Measurements from ENCODE around the gene ATP2A3.

ATP2A3 gene

DNA sequence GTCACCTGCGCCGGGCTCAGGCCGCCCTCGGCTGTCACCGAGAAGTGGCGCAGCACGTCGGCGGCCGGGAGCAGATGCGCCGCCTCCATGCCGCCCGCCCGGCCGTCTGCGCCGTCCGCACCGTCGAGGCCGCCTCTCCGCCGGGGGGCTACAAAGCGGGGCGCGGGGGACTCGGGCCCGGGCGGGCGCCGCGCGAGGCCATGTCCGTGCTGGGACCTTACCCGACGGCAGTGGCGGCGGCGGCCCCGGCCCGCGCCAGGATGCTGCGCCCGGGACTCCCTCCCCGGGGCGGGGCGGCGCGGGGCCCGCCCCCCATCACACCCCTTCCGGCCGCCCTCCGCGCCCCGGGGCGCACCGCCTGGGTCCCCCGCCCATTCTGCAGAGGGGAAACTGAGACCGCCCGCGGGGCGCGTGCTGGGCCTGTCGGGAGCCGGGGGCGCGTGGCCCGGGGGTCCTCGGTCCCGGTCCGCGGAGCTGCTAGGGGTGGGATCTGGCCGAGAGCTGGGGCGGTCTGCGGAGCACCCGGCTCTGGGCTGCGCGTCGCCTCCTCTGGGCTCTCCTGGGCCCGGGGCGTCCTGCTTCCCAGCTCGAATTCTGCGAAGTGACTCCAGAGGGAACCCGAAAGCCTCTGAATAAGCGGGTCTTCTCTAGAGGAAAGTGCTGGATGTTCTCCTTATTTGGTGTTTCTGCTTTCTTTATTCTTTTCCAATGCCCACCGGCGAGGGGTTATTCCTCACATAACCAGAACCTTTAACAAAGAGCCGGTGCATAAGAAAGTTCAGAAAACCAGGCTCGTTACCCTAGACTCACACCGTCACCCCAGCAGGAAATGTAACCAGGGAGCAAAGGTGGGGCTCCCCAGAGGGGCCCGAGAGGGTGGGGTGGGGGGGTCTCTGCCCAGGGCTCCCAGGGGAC lies at the start of gene ATP2A3:
TSS of gene ATP2A3 (minus strand) at position 235 of the 915 bp plus-strand sequence. CDS start at position 89, 146 bp downstream.
- no peak for DNase-seq (ENCODE audit: low spot score)

DNA sequence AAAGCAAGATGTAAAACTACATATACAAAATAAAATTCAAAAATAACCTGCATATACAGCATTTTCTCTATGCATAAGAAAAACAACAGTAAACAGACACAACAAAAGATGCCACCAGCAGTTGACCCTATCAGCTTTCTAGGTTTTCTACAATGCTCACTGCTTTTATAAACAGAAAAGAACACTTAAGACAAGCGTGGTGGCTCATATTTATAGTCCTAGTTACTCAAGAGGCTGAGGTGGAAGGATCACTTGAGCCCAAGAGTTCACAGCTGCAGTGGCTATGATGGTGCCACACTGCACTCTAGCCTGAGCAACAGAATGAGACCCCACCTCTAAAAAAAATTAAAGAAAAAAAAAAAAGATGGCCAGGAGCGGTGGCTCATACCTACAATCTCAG lies 46.5 kb upstream of the ATP2A3 start:
- DNase-seq (ENCODE audit: low spot score): no peak

- DNase-seq (ENCODE audit: low spot score): no peak
Observed at GRCh38 chr17:4009186-4009785, 45.0 kb upstream of the ATP2A3 start.

- DNase-seq (ENCODE audit: low spot score): no peak
Observed at GRCh38 chr17:4008441-4009185, 44.4 kb upstream of the ATP2A3 start.

GRCh38 chr17:4008082-4008435 lies 43.8 kb upstream of the ATP2A3 start:
- DNase-seq (ENCODE audit: low spot score): no peak

DNA sequence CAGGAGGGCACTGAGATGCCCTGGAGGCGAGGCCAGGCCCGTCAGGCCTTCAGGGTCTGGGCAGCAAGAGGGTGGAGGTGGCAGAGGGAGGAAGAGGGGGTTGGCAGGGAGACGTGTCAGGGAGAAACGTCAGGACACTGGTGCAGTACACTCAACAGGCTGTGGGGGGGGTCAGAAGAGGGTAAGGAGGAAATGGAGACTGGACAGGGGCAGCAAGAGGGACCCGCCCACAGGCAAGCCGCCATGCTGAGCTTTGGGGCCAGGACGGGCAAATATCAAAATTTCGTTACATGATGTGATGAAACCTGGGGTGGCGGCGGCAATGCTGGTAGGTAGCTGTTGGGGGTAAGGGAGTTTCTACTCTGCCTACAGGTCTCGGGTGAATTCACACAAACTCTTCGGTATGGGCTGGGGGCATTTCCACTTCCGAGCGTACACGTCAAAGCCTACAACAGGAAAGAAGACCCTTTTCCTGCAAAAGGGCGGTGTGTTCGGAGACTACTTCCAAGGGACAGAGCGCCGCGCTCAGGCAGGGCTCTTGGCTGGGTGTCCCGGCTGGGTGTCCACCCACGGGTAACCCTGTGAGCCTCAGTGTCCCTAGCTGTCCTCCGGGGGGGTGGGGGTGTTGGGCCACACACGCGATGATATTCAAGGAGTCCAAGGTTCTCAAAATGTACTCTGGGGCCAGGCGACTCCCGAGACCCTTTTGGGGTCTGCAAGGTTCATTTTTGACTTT lies 43.3 kb upstream of the ATP2A3 start:
- no peak for DNase-seq (ENCODE audit: low spot score)

DNA sequence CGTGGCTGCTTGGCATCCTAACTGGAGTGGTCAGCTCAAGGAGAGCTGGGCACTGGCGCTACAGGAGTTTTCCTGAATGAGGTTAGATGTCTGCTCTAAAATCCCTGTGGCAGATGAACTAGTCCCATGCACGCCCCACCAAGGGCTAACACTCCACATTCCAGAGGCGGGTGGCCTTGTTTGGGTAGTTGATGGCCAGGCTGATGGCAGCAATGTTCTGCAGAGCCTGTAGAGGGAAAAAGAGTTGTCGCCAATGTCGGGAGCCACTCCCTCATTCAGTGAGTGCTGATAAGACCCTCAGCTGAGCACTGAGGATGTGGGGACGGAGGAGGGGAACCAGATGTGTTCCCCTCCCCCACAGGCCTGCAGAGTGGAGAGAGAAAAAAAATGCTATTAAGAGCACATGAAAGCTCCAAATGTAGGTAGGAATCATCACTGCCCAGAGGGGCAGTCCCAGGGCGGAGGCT lies 42.5 kb upstream of the ATP2A3 start:
- no peak for DNase-seq (ENCODE audit: low spot score)

DNA sequence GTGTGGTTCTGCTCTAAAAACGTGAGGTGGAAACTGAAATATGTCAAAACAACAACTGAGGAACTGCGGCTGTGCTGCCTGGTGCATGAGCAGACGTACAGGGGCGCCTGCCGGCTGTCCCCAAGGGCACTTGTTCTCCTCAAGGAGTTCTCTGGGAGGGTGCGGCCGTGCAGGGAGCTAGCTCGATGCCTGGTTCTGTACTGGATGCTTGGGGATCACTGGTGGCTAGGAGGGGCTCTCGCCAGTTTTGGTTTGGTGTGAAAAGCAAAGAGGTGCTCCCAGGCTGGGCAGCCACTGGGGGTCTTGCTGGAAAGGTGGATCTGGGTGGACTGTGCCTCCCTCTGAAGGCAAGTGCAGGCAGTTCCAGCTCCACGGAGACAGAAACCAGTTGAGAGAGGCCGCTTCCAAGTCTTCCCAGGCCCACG lies 41.9 kb upstream of the ATP2A3 start:
- DNase-seq (ENCODE audit: low spot score): no peak

- no peak for DNase-seq (ENCODE audit: low spot score)
Observed at GRCh38 chr17:4005296-4006164, 41.3 kb upstream of the ATP2A3 start.

DNA sequence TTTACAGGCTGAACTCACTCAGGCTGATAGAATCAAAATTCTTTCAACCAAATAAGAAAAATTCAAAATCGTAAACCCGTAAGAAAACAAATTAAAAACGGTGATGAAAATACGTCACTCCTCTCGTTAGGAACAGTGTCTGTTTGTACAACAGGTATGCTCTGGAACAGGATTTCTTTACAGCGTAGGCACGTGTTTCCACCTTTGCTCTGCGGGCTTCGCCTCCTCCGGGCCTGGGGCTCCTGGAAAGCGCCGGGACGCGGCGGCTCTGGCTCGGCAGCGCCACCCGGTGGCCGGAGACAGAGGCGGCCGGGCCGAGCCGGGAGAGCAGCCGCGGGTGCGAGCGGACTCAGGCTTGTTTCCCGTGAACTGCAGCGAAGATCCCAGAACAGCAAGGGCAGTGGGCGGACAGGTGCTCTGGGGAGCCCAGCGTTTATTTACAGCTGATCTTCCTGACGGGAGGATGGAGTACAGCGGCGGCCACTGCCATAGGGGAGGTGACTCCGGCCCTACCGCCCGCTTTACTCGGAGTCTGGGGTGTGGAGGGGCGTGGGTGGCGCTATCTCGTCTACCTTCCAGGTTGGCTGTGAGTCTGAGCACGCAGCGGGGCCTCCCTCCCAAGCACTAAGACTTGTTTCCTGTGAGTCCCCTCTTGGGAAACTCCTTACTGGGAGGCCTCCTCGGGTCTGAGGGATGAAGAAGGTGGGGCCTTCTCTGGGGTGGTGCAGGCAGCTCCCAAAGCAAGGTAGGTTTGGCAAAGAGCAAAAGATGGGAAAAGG lies 40.5 kb upstream of the ATP2A3 start:
- peak; percentile 77 for DNase-seq (ENCODE audit: low spot score)

- peak; percentile 66 for DNase-seq (ENCODE audit: low spot score)
Observed at GRCh38 chr17:4003501-4004421, 39.5 kb upstream of the ATP2A3 start.

- DNase-seq (ENCODE audit: low spot score): no peak
Observed at GRCh38 chr17:4003131-4003500, 38.9 kb upstream of the ATP2A3 start.

- no peak for DNase-seq (ENCODE audit: low spot score)
Observed at GRCh38 chr17:4001048-4001590, 36.9 kb upstream of the ATP2A3 start.

DNA sequence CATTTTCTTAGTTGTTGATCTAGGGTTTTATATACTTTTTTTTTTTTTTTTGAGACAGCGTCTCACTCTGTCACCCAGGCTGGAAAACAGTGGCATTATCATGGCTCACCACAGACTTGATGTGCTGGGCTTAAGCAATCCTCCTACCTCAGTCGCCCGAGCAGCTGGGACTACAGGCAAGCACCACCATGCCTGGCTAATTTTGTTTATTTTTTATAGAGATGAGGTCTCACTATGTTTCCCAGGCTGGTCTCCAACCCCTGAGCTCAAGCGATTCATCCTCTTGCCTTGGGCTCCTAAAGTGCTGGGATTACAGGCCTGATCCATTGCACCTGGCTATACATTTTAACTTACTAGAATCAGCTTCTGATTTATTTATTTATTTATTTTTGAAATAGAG lies 34.2 kb upstream of the ATP2A3 start:
- no peak for DNase-seq (ENCODE audit: low spot score)

- no peak for DNase-seq (ENCODE audit: low spot score)
Observed at GRCh38 chr17:3995067-3995466, 30.8 kb upstream of the ATP2A3 start.

- no peak for DNase-seq (ENCODE audit: low spot score)
Observed at GRCh38 chr17:3994221-3994576, 30.0 kb upstream of the ATP2A3 start.

DNA sequence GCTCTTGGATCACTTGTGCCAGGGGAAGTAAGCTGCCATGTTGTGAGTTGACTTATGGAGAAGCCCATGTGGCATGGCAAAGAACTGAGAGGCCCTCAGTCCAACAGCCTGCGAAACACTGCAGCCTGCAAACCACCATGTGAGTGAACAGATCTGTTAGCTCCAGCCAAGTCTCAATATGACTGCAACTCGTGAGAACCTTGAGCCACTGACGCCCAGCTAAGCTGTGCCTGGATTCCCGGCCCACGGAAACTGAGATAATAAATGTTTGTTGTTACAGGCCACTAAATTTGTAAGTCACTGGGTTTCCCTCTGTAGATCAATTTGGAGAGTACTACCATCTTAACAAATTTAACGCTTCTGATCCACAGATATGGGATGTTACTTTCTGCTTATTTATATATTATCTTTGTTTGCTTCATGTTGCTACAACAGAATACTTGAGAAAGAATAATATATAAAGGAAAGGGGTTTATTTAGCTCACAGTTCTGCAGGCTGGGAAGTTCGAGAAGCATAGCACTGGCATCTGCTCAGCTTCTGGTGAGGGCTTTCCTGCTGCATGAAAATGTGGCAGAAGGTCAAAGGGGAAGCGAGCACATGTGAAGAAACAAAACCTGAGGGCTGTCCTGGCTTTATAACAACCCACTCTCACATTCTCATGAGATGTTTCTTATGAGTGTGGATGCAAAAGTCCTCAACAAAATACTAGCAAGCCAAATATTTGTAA lies 29.4 kb upstream of the ATP2A3 start:
- no peak for DNase-seq (ENCODE audit: low spot score)

- DNase-seq (ENCODE audit: low spot score): no peak
Observed at GRCh38 chr17:3992370-3992769, 28.1 kb upstream of the ATP2A3 start.

Measured in HuH-7.5 (cell line).